ENCODE results near the gene MUC20. TPM values are rescaled to one million over a fixed set of nuclear protein-coding genes. Genes with fewer than 3 reads are reported as not detected.

Gene MUC20
- total and polyA plus RNA-seq, 2 of the 13 experiments (the other 11 are each of a cell fraction or from before 2014, with no cell fraction given), result 0.24 to 0.83 TPM

GRCh38 chr3:195768414-195768813 lies 47.6 kb downstream of the MUC20 start:
- ChIA-PET POLR2A (no interaction called here), CTCF (ENCODE audit: low intra/inter-chr PET ratio, low total read pairs) (no interaction called here)
- H3K79me2 ChIP-seq (ENCODE audit: insufficient read depth, low read length), result no peaks in the 10 kb centered on the region
- DNase-seq (ENCODE audit: low spot score), result no peak
- no peak for TF ChIP-seq PHF5A (CRISPR knock-in tag; IDR thresholded peaks at IDR 0.05; ENCODE audit: low read depth, unreplicated experiment)
- TF ChIP-seq THYN1 (CRISPR knock-in tag; IDR thresholded peaks at IDR 0.05; ENCODE audit: borderline replicate concordance, low read depth), result no peak
- no peak for TF ChIP-seq ZNF780A (CRISPR knock-in tag; IDR thresholded peaks at IDR 0.05)
- no peak for TF ChIP-seq AFF4 (CRISPR knock-in tag; IDR thresholded peaks at IDR 0.05)
- TF ChIP-seq ZNF34 (CRISPR knock-in tag; IDR thresholded peaks at IDR 0.05; ENCODE audit: borderline replicate concordance), result no peak
- no peak for TF ChIP-seq RFX1 (IDR thresholded peaks at IDR 0.05)
- TF ChIP-seq DNMT3B (CRISPR knock-in tag; conservative IDR thresholded peaks at IDR 0.05), result no peak
- no peak for TF ChIP-seq ZNF788 (CRISPR knock-in tag; IDR thresholded peaks at IDR 0.05; ENCODE audit: borderline replicate concordance)
- no peak for TF ChIP-seq ZSCAN21 (CRISPR knock-in tag; IDR thresholded peaks at IDR 0.05; ENCODE audit: borderline replicate concordance)
- no peak for TF ChIP-seq SMAD3 (CRISPR knock-in tag; IDR thresholded peaks at IDR 0.05)
- TF ChIP-seq HNF1B (CRISPR knock-in tag; IDR thresholded peaks at IDR 0.05), result no peak
- no peak for TF ChIP-seq ZNF639 (CRISPR knock-in tag; conservative IDR thresholded peaks at IDR 0.05)
- TF ChIP-seq HOXA9 (CRISPR knock-in tag; IDR thresholded peaks at IDR 0.05; ENCODE audit: borderline replicate concordance), result no peak
- TF ChIP-seq NR0B2 (CRISPR knock-in tag; IDR thresholded peaks at IDR 0.05), result no peak
- no peak for TF ChIP-seq SMAD1 (CRISPR knock-in tag; IDR thresholded peaks at IDR 0.05; ENCODE audit: borderline replicate concordance, low read depth)
- TF ChIP-seq ZMYM2 (CRISPR knock-in tag; IDR thresholded peaks at IDR 0.05), result no peak
- no peak for TF ChIP-seq ZNF18 (CRISPR knock-in tag; IDR thresholded peaks at IDR 0.05; ENCODE audit: insufficient replicate concordance)
- no peak for FAIRE-seq
- ATAC-seq, result no peak
- H3K4me3 ChIP-seq (replicated peaks in 1 of 3; ENCODE audit: insufficient read depth in 1 of 3, low read depth in 2 of 3, low read length in 3 of 3), result no peak overlapping the region
- no peak overlapping the region for H3K4me2 ChIP-seq (ENCODE audit: low read depth, low read length)
- intact Hi-C loops (cut with micrococcal nuclease; ENCODE audit: unreplicated experiment) (no loop called here), in situ Hi-C loops (cut with HindIII; ENCODE audit: extremely low pct_ligation_motif_present, low pct_unique_long_range_greater_than_20kb) (no loop called here)
- no peaks in the 10 kb centered on the region for H3K4me1 ChIP-seq (ENCODE audit: insufficient read depth, low read length)
- peaks cover 7 to 36% of the 10 kb centered on the region in 2 experiments; a peak in 4 of 5 replicates for H3K27me3 ChIP-seq (ENCODE audit: control insufficient read depth in 1 of 2, insufficient read depth in 2 of 2, low read length in 2 of 2)
- no peaks in the 10 kb centered on the region for H3K9me3 ChIP-seq (ENCODE audit: low read length)
- no TSS peak for BruUV-seq (replicated peaks)
- WGBS (ENCODE audit: low lambda C conversion rate), result 11% methylated on average over 6 of the region's 6 CpGs
- no peaks in the 10 kb centered on the region for H4K20me1 ChIP-seq (ENCODE audit: insufficient read depth, low read length)
- no peak overlapping the region for H3K27ac ChIP-seq (ENCODE audit: extremely low read length, insufficient read depth, low read length)
- no peak overlapping the region for H2AFZ ChIP-seq (ENCODE audit: low read length)
- no peaks in the 10 kb centered on the region for H3K36me3 ChIP-seq (replicated peaks in 1 of 2; ENCODE audit: control insufficient read depth in 1 of 2, insufficient read depth in 2 of 2, low read length in 2 of 2)
- H3K9ac ChIP-seq (ENCODE audit: insufficient read depth, low read depth, low read length), result no peak overlapping the region

Measured in HepG2 (cell line).